Myocyte (in vitro differentiated cells): ENCODE measurements around the gene TTLL10. TPM values are rescaled to one million over a fixed set of nuclear protein-coding genes. Genes with fewer than 3 reads are reported as not detected.
"Not testable (repeated sequence)": the region's sequence is repeated elsewhere in the genome, so short reads cannot be mapped to it uniquely, and the experiment has no call there.

Experiments used
- DNase-seq: peaks from one replicate; pipeline ENCODE4 v3.0.0-alpha.2; 2012; ENCODE audit warnings: low read depth
- total RNA-seq: library from RNA; depleted of rRNA; stranded (reverse); fragments of >200 nt; gene quantifications from 2 replicates; pipeline ENCODE4 v1.2.3, GENCODE V29; 2014

The TTLL10 gene
- total RNA-seq, 1 donor from 2014 or later, result not detected

- DNase-seq, result no peak
Measured at GRCh38 chr1:1141244-1141910, 32.3 kb upstream of the TTLL10 start.

GRCh38 chr1:1141911-1142250 is 31.8 kb upstream of the TTLL10 start:
- DNase-seq, result no peak

DNA sequence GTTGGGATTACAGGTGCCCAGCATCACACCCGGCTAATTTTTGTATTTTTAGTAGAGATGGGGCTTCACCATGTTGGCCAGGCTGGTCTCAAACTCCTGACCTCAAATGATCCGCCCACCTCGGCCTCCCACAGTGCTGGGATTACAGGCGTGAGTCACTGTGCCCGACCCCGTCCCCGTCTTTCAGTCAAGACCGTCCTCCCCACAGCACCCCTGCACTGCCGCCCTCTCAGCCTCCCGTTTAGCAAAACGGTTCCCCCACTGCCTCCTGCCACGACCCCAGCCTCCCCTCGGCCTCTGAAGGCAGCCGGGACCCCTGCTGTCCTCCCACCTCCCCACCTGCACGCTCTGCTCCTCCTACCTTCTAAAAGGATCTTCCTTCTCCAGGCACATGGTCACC is 31.3 kb upstream of the TTLL10 start:
- DNase-seq, result not testable (repeated sequence)

DNA sequence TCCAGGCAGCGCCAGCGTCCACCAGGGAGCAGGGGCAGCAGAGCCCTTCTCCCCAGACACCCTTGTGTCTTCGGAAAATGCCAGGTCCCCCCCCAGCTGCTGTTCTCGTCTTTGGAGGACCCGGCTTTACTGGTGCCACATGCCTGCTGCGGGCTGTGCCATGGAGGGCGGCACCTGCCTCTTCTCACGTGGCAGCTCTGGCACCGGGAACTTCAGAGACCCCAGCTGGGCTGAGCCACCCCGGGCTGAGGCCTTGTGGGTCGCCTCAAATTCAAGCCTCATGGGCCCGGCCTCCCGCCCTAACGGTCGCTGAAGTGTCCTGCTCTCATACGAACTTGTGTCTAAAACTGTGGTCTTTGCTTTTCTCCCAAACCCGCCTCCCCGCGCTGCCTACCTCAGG is 30.8 kb upstream of the TTLL10 start:
- DNase-seq, result no peak

- DNase-seq, result no peak
Measured at GRCh38 chr1:1143636-1144035, 30.0 kb upstream of the TTLL10 start.

- DNase-seq, result no peak
Measured at GRCh38 chr1:1144122-1144842, 29.4 kb upstream of the TTLL10 start.

DNA sequence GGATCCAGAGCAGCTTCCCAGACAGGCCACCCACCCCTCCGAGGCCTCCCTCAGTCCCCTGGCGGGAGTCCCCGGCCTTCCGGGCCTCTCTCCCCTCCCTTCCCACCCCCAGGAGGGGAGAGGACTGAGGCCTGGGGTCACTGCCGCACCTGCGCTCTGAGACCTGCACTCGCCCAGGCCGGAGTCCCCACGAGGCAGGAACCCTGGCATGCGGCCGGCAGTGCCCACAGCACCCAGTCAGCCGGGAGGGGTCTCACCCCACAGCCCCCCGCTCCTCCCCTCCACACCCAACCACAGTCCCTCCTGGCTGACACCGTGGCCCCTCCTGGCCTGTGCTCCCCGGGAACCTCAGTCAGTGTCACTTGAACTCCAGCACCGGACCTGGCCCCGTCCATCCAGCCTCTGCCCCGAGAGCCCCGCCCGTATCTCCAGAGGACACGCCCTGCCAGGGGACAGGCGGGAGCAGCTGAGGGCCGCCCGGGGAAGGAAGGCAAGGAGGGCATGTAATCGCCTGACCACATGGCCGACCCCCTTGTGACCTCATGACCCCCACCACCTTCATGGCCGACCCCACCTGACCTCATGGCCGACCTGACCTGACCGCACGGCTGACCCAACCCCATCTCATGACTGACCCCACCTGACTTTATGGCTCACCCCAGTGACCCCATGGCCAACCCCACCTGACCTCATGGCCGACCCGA is 28.7 kb upstream of the TTLL10 start:
- DNase-seq, result peak; percentile 50

- DNase-seq, result no peak
Measured at GRCh38 chr1:1145547-1145914, 28.1 kb upstream of the TTLL10 start.

GRCh38 chr1:1146026-1146425 is 27.7 kb upstream of the TTLL10 start:
- DNase-seq, result no peak

- DNase-seq, result no peak
Measured at GRCh38 chr1:1146596-1146995, 27.1 kb upstream of the TTLL10 start.

DNA sequence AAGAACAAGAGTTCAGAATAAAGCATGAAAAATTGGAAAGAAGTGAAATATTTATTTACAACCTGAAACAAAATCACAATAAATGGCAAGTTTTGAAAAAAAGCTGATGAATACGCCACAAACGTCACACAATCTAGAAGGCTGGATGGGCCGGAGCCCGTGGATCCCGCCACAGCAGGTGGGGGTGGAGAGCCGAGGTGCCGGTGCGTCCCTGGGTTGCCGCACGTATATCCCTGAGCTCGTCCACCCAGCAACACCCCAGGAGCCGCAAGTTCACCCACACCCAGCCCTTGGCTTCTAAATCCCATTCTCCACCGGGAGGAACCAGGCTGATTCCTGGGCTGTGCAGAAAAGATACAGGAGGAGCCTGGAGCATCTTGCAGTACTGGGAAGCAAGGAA is 25.6 kb upstream of the TTLL10 start:
- no peak for DNase-seq

DNA sequence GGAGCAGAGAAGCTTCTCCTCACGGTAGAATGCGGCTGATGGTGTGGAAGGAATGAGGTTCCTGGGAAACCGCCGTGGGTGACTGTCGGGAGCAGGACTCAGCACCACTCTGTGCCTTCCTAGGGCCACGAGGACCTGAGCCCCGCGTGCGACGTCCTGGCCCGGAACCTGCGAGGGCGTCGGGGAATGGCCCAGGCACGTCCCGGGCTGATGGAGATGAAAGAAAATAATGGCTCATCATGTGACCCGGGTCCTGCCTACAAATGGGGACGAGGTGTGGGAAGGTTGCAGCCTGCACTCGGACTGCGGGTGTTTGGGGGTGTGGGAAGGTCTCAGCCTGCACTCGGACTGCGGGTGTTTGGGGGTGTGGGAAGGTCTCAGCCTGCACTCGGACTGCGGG is 25.1 kb upstream of the TTLL10 start:
- no peak for DNase-seq

- no peak for DNase-seq
Measured at GRCh38 chr1:1149416-1149815, 24.3 kb upstream of the TTLL10 start.

DNA sequence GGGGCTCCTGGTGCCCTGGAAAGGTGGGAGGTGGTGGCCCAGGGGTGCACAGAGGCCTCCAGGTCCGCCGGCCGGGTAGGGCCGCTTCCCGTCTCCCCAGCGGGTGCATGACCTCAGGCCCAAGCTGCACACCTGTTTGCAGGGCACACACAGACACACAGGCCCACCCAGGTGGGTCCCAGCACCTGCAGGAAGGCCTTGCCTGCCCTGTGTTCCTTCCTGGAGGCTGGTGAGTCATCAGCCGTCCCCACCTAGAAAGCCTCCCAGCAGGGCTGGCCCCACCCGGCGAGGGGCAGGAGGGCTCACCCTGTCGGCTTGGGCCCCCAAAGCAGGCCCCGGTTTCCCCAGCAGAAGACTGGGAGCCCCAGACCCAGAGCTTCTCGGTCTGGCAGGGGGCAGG is 23.6 kb upstream of the TTLL10 start:
- no peak for DNase-seq

GRCh38 chr1:1151306-1151705 is 22.4 kb upstream of the TTLL10 start:
- DNase-seq, result no peak

GRCh38 chr1:1152431-1152830 is 21.2 kb upstream of the TTLL10 start:
- DNase-seq, result not testable (repeated sequence)

DNA sequence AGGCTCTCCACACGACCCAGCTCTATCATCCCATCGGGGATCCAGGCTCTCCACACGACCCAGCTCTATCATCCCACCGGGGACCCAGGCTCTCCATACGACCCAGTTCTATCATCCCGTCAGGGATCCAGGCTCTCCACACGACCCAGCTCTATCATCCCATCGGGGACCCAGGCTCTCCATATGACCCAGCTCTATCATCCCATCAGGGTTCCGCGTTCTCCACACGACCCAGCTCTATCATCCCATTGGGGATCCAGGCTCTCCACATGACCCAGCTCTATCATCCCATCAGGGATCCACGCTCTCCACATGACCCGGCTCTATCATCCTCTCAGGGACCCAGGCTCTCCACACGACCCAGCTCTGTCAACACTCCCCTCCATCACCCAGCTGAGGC is 20.5 kb upstream of the TTLL10 start:
- not testable (repeated sequence) for DNase-seq

GRCh38 chr1:1153874-1154273 is 19.8 kb upstream of the TTLL10 start:
- DNase-seq, result peak; percentile 52

DNA sequence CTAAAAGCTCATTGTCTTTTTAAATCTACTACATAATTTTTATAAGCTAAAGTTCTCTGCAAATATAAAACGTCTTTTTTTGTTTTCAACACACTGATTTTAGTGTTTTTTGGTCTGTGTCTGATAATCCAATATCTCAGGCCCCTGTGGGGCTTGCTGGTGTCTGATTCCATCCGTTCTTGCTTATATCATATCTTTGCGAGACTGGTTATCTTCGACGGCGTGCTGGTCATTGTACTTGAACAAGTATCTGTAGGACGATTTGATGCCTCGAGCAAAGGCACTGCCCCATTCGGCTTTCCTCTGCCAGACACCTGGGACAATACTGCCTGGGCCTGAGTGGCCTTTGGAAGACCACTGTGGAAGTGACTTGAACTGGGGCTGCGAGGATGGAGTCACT is 18.4 kb upstream of the TTLL10 start:
- no peak for DNase-seq

GRCh38 chr1:1156140-1157032 is 17.3 kb upstream of the TTLL10 start:
- peak; percentile 55 for DNase-seq

DNA sequence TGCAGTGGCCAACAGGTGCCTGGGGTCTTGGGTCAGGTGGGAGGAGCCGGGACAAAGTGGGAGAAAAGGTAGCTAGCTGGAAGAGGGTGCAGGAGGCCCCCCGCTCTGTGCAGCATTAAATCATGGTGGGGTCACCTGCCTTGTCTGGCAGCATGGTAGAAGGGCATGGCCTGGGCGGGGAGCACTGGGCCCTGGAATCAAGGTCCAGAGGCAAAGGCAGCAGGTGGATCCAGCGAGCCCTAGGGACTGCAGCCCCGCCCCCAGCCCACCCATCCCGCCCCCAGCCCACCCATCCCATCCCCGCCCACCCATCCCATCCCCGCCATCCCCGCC is 16.7 kb upstream of the TTLL10 start:
- no peak for DNase-seq

GRCh38 chr1:1157426-1157913 is 16.2 kb upstream of the TTLL10 start:
- peak; percentile 69 for DNase-seq
